ENCODE results near the gene BZW2. TPM values are rescaled to one million over a fixed set of nuclear protein-coding genes. Genes with fewer than 3 reads are reported as not detected.

Gene BZW2
- total RNA-seq, 6 donors from 2014 or later = 27.9 to 63.7 (median 31.9) TPM

DNA sequence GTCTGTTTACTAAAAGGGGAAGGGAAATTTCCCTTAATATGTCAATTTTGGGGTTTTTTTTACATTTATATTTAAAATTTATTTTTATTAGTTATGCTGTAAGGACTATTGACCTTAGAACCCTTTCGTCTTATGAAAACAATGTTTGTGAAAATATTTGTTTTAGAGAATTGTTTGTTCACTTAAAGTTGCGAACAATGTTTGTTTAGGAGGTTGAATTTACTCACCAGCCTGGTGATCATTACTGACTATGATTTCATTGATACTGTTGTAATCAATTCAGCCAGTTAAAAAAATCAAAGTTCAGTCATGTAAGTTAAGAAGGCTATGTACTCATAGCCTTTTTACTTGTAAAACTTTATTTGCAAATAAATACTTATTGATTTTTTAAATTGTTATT, 80.2 kb downstream of the BZW2 start:
- Histone ChIP-seq H3K36me3 (no peaks in the 10 kb centered on the region), H3K4me1 (no peaks in the 10 kb centered on the region), H3K27ac (no peak overlapping the region), H3K4me3 (no peak overlapping the region), H3K9me3 (no peaks in the 10 kb centered on the region), H3K27me3 (no peaks in the 10 kb centered on the region)
- DNase-seq (no peak), ATAC-seq (ENCODE audit: low FRiP score in 2 of 2) (no peak)
- 75 to 80% methylated on average over 2 of the region's 2 CpGs for WGBS, 2 donors
- no peak for TF ChIP-seq POLR2AphosphoS5 (IDR thresholded peaks at IDR 0.05)
- TF ChIP-seq, protein P1, sequence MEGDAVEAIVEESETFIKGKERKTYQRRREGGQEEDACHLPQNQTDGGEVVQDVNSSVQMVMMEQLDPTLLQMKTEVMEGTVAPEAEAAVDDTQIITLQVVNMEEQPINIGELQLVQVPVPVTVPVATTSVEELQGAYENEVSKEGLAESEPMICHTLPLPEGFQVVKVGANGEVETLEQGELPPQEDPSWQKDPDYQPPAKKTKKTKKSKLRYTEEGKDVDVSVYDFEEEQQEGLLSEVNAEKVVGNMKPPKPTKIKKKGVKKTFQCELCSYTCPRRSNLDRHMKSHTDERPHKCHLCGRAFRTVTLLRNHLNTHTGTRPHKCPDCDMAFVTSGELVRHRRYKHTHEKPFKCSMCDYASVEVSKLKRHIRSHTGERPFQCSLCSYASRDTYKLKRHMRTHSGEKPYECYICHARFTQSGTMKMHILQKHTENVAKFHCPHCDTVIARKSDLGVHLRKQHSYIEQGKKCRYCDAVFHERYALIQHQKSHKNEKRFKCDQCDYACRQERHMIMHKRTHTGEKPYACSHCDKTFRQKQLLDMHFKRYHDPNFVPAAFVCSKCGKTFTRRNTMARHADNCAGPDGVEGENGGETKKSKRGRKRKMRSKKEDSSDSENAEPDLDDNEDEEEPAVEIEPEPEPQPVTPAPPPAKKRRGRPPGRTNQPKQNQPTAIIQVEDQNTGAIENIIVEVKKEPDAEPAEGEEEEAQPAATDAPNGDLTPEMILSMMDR (IDR thresholded peaks at IDR 0.05) = no peak
- TF ChIP-seq POLR2A (IDR thresholded peaks at IDR 0.05) = no peak

DNA sequence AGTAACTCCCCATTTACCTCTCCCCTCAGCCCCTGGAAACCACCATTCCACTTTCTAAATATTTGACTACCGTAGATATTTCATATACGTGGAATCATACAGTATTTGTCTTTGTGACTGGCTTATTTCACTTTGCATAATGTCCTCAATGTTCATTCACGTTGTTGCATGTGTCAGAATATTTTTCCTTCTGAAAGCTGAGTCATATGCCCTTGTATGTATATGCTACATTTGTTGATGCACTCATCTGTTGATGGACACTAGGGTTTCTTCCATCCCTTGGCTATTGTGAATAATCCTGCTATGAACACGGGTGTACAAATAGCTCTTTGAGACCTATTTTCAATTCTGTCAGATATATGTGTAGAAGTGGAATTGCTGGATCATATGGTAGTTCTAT, 81.8 kb downstream of the BZW2 start:
- no peaks in the 10 kb centered on the region for H3K9me3 ChIP-seq
- TF ChIP-seq EP300 (IDR thresholded peaks at IDR 0.05) (no peak), POLR2A (IDR thresholded peaks at IDR 0.05) (no peak), POLR2AphosphoS5 (IDR thresholded peaks at IDR 0.05) (no peak)
- TF ChIP-seq, protein P1 (IDR thresholded peaks at IDR 0.05) = no peak
- no peak overlapping the region for H3K27ac ChIP-seq
- no peaks in the 10 kb centered on the region for H3K4me1 ChIP-seq
- no peak overlapping the region for H3K4me3 ChIP-seq
- WGBS, 2 donors = 88 to 89% methylated on average over 4 of the region's 4 CpGs
- no peaks in the 10 kb centered on the region for H3K27me3 ChIP-seq
- ATAC-seq (ENCODE audit: low FRiP score in 2 of 2) = no peak
- H3K36me3 ChIP-seq = no peaks in the 10 kb centered on the region
- DNase-seq = no peak

DNA sequence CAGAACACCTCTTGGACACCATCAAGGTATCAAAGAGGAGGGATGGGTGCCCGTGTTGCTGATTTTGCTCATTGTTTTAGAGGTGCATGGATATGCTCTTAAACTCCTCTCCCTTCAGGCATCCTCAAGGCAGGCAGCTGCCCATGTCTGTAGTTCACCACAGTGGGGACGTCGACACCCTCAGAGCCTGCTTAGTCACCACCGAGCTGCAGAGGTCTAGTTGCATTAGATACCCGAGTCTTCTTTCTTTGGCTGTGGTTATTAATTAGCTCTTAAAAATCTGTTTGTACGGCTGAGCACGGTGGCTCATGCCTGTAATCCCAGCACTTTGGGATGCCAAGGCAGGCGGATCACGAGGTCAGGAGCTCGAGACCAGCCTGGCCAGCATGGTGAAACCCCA, 82.8 kb downstream of the BZW2 start:
- Histone ChIP-seq H3K9me3 (no peaks in the 10 kb centered on the region), H3K4me1 (no peaks in the 10 kb centered on the region), H3K4me3 (no peak overlapping the region), H3K36me3 (no peaks in the 10 kb centered on the region), H3K27me3 (no peaks in the 10 kb centered on the region), H3K27ac (no peak overlapping the region)
- 94 to 95% methylated on average over 9 to 10 of the region's 10 CpGs for WGBS, 2 donors
- TF ChIP-seq EP300 (IDR thresholded peaks at IDR 0.05) (no peak), POLR2AphosphoS5 (IDR thresholded peaks at IDR 0.05) (no peak), POLR2A (IDR thresholded peaks at IDR 0.05) (no peak)
- TF ChIP-seq, protein P1 (IDR thresholded peaks at IDR 0.05) = no peak
- no peak for ATAC-seq (ENCODE audit: low FRiP score in 2 of 2)
- DNase-seq = no peak

DNA sequence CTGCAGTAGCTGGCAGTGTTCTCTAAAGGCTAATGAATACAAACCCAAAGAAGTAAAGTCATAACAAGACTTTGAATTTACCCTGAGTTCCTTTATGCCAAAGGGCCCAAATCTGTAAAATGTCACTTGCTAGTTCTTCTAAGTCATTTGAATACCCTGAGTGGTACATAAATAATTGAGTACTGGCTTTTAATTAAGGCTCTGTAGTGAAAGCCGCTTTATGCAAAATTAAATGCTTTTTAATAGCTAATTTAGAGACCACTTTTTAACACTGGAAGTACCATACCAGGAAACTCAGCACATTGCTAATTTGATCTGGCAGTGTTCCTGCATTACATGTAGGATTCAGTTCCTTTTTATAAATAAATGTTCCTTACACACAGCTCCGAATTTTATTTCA, 83.6 kb downstream of the BZW2 start:
- 82 to 84% methylated on average over 2 of the region's 2 CpGs for WGBS, 2 donors
- ATAC-seq (ENCODE audit: low FRiP score in 2 of 2) (no peak), DNase-seq (no peak)
- Histone ChIP-seq H3K9me3 (no peaks in the 10 kb centered on the region), H3K36me3 (no peaks in the 10 kb centered on the region), H3K4me3 (no peak overlapping the region), H3K27ac (no peak overlapping the region), H3K27me3 (no peaks in the 10 kb centered on the region), H3K4me1 (peaks cover 0 to 6% (median 3%) of the 10 kb centered on the region in 4 donors)
- TF ChIP-seq POLR2AphosphoS5 (IDR thresholded peaks at IDR 0.05) (no peak), POLR2A (IDR thresholded peaks at IDR 0.05) (no peak), EP300 (IDR thresholded peaks at IDR 0.05) (no peak)
- TF ChIP-seq, protein P1 (IDR thresholded peaks at IDR 0.05) = no peak

DNA sequence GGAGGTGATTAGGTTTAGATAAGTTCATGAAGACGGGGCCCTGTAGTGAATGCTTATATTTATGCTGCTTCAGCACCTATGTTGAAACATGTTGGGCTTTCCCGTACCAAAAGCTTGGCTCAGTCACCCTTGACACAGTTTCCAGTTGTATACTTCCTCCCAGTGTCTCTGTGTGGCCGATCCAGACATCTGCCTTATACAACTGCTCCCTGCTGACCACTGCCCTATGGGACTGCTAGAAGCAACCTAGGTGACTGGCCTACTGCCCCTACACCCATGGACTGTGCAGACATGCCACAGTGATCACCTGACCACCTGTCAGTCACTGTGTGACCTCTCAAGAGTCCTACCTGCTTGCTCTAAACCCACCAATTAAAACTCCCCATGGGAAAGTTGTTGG, 85.0 kb downstream of the BZW2 start:
- H3K36me3 ChIP-seq = no peaks in the 10 kb centered on the region
- TF ChIP-seq EP300 (IDR thresholded peaks at IDR 0.05) (no peak), POLR2A (IDR thresholded peaks at IDR 0.05) (no peak), POLR2AphosphoS5 (IDR thresholded peaks at IDR 0.05) (no peak)
- TF ChIP-seq, protein P1 (IDR thresholded peaks at IDR 0.05) = no peak
- H3K27ac ChIP-seq = peak overlapping the region in 1 of 4 donors; percentile 23
- WGBS, 2 donors = 76 to 82% methylated on average over 3 of the region's 3 CpGs
- DNase-seq = no peak
- no peak overlapping the region for H3K4me3 ChIP-seq
- ATAC-seq (ENCODE audit: low FRiP score in 2 of 2) = peak in 1 of 2 donors; percentile 45
- no peaks in the 10 kb centered on the region for H3K27me3 ChIP-seq
- peaks cover 0 to 8% (median 4%) of the 10 kb centered on the region in 4 donors for H3K4me1 ChIP-seq
- no peaks in the 10 kb centered on the region for H3K9me3 ChIP-seq

All from upper lobe of left lung (tissue), 6 donors.